ENCODE measurements around the gene NOTCH1. TPM values are rescaled to one million over a fixed set of nuclear protein-coding genes. Genes with fewer than 3 reads are reported as not detected.

Gene NOTCH1
- total RNA-seq, 1 experiment from 2014 or later: 95.6 TPM

GRCh38 chr9:136587944-136588662 is 42.3 kb upstream of the NOTCH1 start (continued):
- TF ChIP-seq, protein P1, sequence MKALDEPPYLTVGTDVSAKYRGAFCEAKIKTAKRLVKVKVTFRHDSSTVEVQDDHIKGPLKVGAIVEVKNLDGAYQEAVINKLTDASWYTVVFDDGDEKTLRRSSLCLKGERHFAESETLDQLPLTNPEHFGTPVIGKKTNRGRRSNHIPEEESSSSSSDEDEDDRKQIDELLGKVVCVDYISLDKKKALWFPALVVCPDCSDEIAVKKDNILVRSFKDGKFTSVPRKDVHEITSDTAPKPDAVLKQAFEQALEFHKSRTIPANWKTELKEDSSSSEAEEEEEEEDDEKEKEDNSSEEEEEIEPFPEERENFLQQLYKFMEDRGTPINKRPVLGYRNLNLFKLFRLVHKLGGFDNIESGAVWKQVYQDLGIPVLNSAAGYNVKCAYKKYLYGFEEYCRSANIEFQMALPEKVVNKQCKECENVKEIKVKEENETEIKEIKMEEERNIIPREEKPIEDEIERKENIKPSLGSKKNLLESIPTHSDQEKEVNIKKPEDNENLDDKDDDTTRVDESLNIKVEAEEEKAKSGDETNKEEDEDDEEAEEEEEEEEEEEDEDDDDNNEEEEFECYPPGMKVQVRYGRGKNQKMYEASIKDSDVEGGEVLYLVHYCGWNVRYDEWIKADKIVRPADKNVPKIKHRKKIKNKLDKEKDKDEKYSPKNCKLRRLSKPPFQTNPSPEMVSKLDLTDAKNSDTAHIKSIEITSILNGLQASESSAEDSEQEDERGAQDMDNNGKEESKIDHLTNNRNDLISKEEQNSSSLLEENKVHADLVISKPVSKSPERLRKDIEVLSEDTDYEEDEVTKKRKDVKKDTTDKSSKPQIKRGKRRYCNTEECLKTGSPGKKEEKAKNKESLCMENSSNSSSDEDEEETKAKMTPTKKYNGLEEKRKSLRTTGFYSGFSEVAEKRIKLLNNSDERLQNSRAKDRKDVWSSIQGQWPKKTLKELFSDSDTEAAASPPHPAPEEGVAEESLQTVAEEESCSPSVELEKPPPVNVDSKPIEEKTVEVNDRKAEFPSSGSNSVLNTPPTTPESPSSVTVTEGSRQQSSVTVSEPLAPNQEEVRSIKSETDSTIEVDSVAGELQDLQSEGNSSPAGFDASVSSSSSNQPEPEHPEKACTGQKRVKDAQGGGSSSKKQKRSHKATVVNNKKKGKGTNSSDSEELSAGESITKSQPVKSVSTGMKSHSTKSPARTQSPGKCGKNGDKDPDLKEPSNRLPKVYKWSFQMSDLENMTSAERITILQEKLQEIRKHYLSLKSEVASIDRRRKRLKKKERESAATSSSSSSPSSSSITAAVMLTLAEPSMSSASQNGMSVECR (CRISPR knock-in tag; IDR thresholded peaks at IDR 0.05; ENCODE audit: borderline replicate concordance): no peak
- no peak for TF ChIP-seq ZNF219 (CRISPR knock-in tag; IDR thresholded peaks at IDR 0.05; ENCODE audit: borderline replicate concordance)
- no peak for TF ChIP-seq ZBTB21 (CRISPR knock-in tag; IDR thresholded peaks at IDR 0.05; ENCODE audit: borderline replicate concordance)
- no peak for TF ChIP-seq PRRX2 (CRISPR knock-in tag; IDR thresholded peaks at IDR 0.05)
- 0 out of 2 replicates have a peak, but pooled peaks have one; percentile 60 for TF ChIP-seq FOXP1 (CRISPR knock-in tag; IDR thresholded peaks at IDR 0.05; ENCODE audit: borderline replicate concordance)
- TF ChIP-seq SMAD3 (CRISPR knock-in tag; IDR thresholded peaks at IDR 0.05; ENCODE audit: borderline replicate concordance): no peak
- TF ChIP-seq ZBTB43 (CRISPR knock-in tag; IDR thresholded peaks at IDR 0.05): peak; percentile 74; the same call in 1 of the 2 replicates
- no peak for TF ChIP-seq ZNF671 (CRISPR knock-in tag; IDR thresholded peaks at IDR 0.05)
- TF ChIP-seq IRF1 (CRISPR knock-in tag; IDR thresholded peaks at IDR 0.05): no peak
- TF ChIP-seq, protein P2, sequence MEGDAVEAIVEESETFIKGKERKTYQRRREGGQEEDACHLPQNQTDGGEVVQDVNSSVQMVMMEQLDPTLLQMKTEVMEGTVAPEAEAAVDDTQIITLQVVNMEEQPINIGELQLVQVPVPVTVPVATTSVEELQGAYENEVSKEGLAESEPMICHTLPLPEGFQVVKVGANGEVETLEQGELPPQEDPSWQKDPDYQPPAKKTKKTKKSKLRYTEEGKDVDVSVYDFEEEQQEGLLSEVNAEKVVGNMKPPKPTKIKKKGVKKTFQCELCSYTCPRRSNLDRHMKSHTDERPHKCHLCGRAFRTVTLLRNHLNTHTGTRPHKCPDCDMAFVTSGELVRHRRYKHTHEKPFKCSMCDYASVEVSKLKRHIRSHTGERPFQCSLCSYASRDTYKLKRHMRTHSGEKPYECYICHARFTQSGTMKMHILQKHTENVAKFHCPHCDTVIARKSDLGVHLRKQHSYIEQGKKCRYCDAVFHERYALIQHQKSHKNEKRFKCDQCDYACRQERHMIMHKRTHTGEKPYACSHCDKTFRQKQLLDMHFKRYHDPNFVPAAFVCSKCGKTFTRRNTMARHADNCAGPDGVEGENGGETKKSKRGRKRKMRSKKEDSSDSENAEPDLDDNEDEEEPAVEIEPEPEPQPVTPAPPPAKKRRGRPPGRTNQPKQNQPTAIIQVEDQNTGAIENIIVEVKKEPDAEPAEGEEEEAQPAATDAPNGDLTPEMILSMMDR (IDR thresholded peaks at IDR 0.05): no peak
- TF ChIP-seq RELA (CRISPR knock-in tag; IDR thresholded peaks at IDR 0.05; ENCODE audit: borderline replicate concordance): no peak
- TF ChIP-seq ATF1 (CRISPR knock-in tag; IDR thresholded peaks at IDR 0.05): no peak
- TF ChIP-seq, protein P3, sequence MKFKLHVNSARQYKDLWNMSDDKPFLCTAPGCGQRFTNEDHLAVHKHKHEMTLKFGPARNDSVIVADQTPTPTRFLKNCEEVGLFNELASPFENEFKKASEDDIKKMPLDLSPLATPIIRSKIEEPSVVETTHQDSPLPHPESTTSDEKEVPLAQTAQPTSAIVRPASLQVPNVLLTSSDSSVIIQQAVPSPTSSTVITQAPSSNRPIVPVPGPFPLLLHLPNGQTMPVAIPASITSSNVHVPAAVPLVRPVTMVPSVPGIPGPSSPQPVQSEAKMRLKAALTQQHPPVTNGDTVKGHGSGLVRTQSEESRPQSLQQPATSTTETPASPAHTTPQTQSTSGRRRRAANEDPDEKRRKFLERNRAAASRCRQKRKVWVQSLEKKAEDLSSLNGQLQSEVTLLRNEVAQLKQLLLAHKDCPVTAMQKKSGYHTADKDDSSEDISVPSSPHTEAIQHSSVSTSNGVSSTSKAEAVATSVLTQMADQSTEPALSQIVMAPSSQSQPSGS (CRISPR knock-in tag; IDR thresholded peaks at IDR 0.05; ENCODE audit: borderline replicate concordance, low read depth): no peak
- TF ChIP-seq, protein P4, sequence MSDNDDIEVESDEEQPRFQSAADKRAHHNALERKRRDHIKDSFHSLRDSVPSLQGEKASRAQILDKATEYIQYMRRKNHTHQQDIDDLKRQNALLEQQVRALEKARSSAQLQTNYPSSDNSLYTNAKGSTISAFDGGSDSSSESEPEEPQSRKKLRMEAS (CRISPR knock-in tag; IDR thresholded peaks at IDR 0.05): no peak
- no peak for TF ChIP-seq CREB1 (CRISPR knock-in tag; IDR thresholded peaks at IDR 0.05)
- TF ChIP-seq GRHL2 (CRISPR knock-in tag; IDR thresholded peaks at IDR 0.05; ENCODE audit: insufficient replicate concordance, severe bottlenecking): no peak

All from WTC11 (cell line).